NB4 (cell line): ENCODE results near the gene AGER.

Experiments
- CTCF ChIP-seq: IDR thresholded peaks from one replicate; pipeline ENCODE4 v1.5.1; 2012; ENCODE audit warnings: low read depth, low read length
- POLR2A ChIP-seq: IDR thresholded peaks from 2 replicates; pipeline ENCODE4 v1.6.1; 2011; ENCODE audit warnings: mild to moderate bottlenecking; ENCODE audit not compliant: insufficient read length; ENCODE audit errors: extremely low read depth

- TF ChIP-seq CTCF (no peak), POLR2A (no peak)
These were observed 19.8 kb downstream of the AGER start, which contains the start of gene EGFL8 for GRCh38 chr6:32164295-32164694.
